ENCODE data around the gene RMND5A.

Gene RMND5A

GRCh38 chr2:86809481-86810121 lies 89.5 kb downstream of the RMND5A start:
- no peak overlapping the region for H3K27ac ChIP-seq
- TF ChIP-seq CTCF (conservative IDR thresholded peaks at IDR 0.05) (no peak), ZFX (IDR thresholded peaks at IDR 0.05) (no peak)

DNA sequence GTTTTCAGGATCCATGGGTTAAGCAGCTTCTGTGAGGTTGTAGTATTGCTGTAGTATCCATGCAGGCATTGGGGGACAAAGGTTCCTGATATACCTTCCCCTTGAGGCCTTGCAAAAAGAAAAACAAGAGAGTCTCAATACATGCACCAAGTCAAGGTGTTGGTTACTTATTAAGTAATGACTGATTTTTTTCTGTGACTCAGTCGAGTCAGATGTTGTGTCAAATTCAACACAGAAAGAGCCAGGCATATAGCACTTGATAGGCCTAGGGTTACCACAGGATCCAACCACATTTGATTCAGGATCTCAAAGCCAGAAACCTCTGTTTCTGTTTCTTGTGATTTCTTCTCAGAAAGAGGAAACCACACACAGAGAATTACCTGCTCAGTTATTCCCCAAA lies 95.5 kb downstream of the RMND5A start:
- TF ChIP-seq ZFX (IDR thresholded peaks at IDR 0.05), result no peak
- TF ChIP-seq CTCF (conservative IDR thresholded peaks at IDR 0.05), result no peak
- H3K27ac ChIP-seq, result no peak overlapping the region

GRCh38 chr2:86818114-86818801 lies 98.2 kb downstream of the RMND5A start:
- H3K27ac ChIP-seq, result no peak overlapping the region
- no peak for TF ChIP-seq CTCF (conservative IDR thresholded peaks at IDR 0.05)
- no peak for TF ChIP-seq ZFX (IDR thresholded peaks at IDR 0.05)

DNA sequence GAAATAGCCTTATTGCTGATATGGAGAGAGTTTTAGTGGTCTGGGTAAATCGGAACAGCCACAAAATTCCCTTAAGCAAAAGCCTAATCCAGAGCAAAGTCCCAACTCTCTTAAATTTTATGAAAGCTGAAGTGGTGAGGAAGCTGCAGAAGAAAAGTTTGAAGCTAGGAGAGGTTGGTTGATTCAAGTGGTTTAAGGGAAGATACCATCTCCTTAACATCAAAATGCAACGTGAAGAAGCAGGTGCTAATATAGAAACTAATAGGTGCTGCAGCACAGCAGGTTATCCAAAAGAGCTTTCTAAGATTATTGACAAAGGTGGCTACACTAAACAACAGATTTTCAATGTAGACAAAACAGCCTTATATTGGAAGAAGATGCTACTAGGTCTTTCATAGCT lies 98.9 kb downstream of the RMND5A start:
- no peak overlapping the region for H3K27ac ChIP-seq
- TF ChIP-seq ZFX (IDR thresholded peaks at IDR 0.05), result no peak
- no peak for TF ChIP-seq CTCF (conservative IDR thresholded peaks at IDR 0.05)

DNA sequence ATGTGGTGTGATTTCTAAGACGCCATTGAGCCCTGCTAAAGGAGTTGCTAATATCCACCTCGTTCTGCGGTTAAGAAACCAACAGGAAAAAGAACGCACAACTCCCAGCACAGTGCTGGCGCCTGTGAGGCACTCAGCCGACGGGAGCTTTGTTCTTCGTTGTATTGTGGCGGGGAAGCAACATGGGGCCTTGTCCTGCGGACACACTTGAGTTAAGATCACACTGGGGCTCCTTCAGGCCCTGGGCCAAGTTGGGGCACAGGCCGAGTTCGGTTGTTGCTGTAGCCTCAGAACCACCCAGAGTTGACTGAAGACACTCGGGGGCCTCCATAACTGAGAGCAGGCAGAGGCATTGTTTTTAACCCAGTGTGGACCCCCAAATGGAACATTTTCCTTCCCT lies 101.2 kb downstream of the RMND5A start:
- no peak overlapping the region for H3K27ac ChIP-seq

DNA sequence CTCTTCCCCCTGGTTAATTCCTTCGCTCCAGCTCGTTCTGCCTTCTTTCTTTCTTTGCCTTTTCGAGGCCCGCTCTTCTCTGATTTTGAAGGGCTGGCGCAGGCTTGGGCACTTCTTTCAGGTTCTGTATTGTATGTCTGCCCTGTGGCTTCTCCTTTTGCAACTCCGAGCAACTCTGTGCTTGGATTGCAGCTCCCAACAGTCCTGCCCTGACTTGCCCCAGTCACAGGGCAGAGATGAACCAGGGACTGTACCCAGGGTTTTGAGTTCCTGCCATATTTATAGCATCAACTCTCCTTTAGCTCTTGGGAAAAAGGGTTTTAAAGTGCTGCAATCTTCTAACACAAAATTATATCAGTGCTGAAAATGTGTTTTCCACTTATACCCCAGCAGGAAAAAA lies 101.8 kb downstream of the RMND5A start:
- TF ChIP-seq CTCF (conservative IDR thresholded peaks at IDR 0.05) (no peak), ZFX (IDR thresholded peaks at IDR 0.05) (no peak)
- no peak overlapping the region for H3K27ac ChIP-seq

More for the DNA sequence above, 101.2 kb downstream of the RMND5A start:
- TF ChIP-seq ZFX (IDR thresholded peaks at IDR 0.05) (no peak), CTCF (conservative IDR thresholded peaks at IDR 0.05) (no peak)

- TF ChIP-seq CTCF (conservative IDR thresholded peaks at IDR 0.05) (no peak), ZFX (IDR thresholded peaks at IDR 0.05) (no peak)
- H3K27ac ChIP-seq, result no peak overlapping the region
These were observed 102.7 kb downstream of the RMND5A start for GRCh38 chr2:86822668-86823345.

Data from C4-2B (cell line).